Thyroid gland (tissue), 4 donors: ENCODE measurements around the gene PCIF1.

Experiments used
- POLR2A ChIP-seq, 2 donors: fragments of 450-650 bp; IDR thresholded peaks; one replicate each; pipeline ENCODE4 v1.6.1; 2017; ENCODE audit warnings: antibody characterized with exemption in 2 of 2, mild to moderate bottlenecking in 2 of 2, moderate library complexity in 1 of 2
- TF ChIP-seq, protein P1 (sequence below), 6 experiments: fragments of 200-600 bp in 3 of 6; fragments of 450-650 bp in 3 of 6; sonication (generic) in 3 of 6; IDR thresholded peaks; one replicate each; pipeline ENCODE4 v1.5.1; 2016 to 2019; ENCODE audit warnings: antibody characterized with exemption in 6 of 6, mild to moderate bottlenecking in 2 of 6, inconsistent platforms in 1 of 6, moderate library complexity in 1 of 6

DNA sequence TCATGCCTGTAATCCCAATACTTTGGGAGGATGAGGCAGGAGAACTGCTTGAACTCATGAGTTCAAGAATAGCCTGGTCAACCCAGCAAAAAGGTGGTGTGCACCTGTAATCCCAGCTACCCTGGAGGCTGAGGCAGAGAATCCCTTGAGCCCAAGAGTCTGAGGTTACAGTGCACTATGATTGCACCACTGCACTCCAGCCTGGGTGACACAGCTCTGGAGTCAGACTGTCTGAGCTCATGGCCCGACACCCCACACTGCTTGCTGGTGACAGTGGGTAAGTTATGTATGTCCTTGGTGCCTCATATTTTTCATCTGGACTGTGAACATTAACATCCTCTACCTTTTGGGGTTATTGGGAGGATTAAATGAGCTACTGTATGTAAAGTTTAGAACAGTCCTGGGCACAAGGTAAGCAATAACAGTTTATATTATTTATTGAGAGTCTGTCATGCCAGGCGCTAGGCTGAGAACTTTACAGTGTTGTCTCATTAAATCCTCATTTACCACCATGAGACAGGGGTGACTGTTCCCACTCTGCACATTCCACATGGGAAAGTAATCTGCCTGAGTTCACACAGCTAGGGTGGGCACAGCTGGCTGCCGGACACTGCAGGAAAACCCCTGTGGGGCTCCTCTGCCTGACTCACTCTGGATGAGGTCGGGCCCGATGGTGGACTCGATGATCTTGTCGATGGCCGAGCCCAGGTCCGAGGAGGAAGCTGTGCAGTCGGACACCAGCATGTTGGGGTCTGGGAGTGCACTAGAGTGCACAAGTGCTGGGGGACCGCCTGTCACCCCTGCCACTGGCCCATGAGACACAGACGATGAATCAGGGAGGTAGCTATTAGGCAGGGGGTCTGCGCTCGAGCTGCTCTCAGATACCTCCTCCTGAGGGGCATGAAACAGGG is 34.6 kb downstream of the PCIF1 start:
- TF ChIP-seq, protein P1, sequence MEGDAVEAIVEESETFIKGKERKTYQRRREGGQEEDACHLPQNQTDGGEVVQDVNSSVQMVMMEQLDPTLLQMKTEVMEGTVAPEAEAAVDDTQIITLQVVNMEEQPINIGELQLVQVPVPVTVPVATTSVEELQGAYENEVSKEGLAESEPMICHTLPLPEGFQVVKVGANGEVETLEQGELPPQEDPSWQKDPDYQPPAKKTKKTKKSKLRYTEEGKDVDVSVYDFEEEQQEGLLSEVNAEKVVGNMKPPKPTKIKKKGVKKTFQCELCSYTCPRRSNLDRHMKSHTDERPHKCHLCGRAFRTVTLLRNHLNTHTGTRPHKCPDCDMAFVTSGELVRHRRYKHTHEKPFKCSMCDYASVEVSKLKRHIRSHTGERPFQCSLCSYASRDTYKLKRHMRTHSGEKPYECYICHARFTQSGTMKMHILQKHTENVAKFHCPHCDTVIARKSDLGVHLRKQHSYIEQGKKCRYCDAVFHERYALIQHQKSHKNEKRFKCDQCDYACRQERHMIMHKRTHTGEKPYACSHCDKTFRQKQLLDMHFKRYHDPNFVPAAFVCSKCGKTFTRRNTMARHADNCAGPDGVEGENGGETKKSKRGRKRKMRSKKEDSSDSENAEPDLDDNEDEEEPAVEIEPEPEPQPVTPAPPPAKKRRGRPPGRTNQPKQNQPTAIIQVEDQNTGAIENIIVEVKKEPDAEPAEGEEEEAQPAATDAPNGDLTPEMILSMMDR (IDR thresholded peaks at IDR 0.05), result no peak
- no peak for TF ChIP-seq POLR2A (IDR thresholded peaks at IDR 0.05)
